SJCRH30 (cell line): ENCODE data around the gene CCHCR1. TPM values are rescaled to one million over a fixed set of nuclear protein-coding genes. Genes with fewer than 3 reads are reported as not detected.
"Not testable (repeated sequence)": the region's sequence is repeated elsewhere in the genome, so short reads cannot be mapped to it uniquely, and the experiment has no call there.

Experiments used
- DNase-seq, 2 experiments: peaks; one replicate each; pipeline ENCODE4 v3.0.0-alpha.2; 2015 to 2020
- H3K27ac ChIP-seq: fragments of 250-450 bp; sonication (Bioruptor Pico); 2 replicates; pipeline ENCODE4 v1.5.1; 2020; ENCODE audit warnings: mild to moderate bottlenecking, moderate library complexity
- H3K27me3 ChIP-seq: fragments of 250-450 bp; sonication (Bioruptor Pico); 2 replicates; pipeline ENCODE4 v1.5.1; 2020; ENCODE audit warnings: mild to moderate bottlenecking, moderate library complexity
- H3K36me3 ChIP-seq: fragments of 250-450 bp; sonication (Bioruptor Pico); 2 replicates; pipeline ENCODE4 v1.5.1; 2020; ENCODE audit warnings: mild to moderate bottlenecking, moderate library complexity
- H3K4me1 ChIP-seq: fragments of 250-450 bp; sonication (Bioruptor Pico); 2 replicates; pipeline ENCODE4 v1.5.1; 2020; ENCODE audit warnings: mild to moderate bottlenecking, moderate library complexity
- H3K4me3 ChIP-seq: fragments of 250-450 bp; sonication (Bioruptor Pico); 2 replicates; pipeline ENCODE4 v1.5.1; 2020; ENCODE audit warnings: mild to moderate bottlenecking, moderate library complexity
- H3K9me3 ChIP-seq: fragments of 250-450 bp; sonication (Bioruptor Pico); replicated peaks from 2 replicates; pipeline ENCODE4 v1.5.1; 2020; ENCODE audit warnings: mild to moderate bottlenecking, moderate library complexity
- total RNA-seq: library from RNA; depleted of rRNA; stranded (reverse); fragments of >200 nt; shearing (Covaris generic); gene quantifications from 2 replicates; pipeline ENCODE4 v1.2.3, GENCODE V29; 2014; rRNA removed

CCHCR1 gene
- 21.7 and 26.6 TPM in 2 replicates for total RNA-seq

- peaks cover 14% of the 10 kb centered on the region for H3K36me3 ChIP-seq
- peak within 1 kb of the TSS; percentile 50 for H3K27ac ChIP-seq
- H3K27me3 ChIP-seq, result no peaks in the 10 kb centered on the region
- peaks cover 2% of the 10 kb centered on the region; the same call in 1 of the 2 replicates for H3K4me1 ChIP-seq
- peak in 1 of 2 experiments; percentile 28 for DNase-seq
- no peaks in the 10 kb centered on the region for H3K9me3 ChIP-seq
- H3K4me3 ChIP-seq, result peak within 1 kb of the TSS; percentile 66
These were observed at the start of gene CCHCR1 for GRCh38 chr6:31157513-31158139. CCHCR1 (minus strand) TSS chr6:31157802; CDS start chr6:31157600, 202 bp downstream.

GRCh38 chr6:31205638-31206037 lies 48.0 kb upstream of the CCHCR1 start:
- DNase-seq, result no peak
- H3K27me3 ChIP-seq, result no peaks in the 10 kb centered on the region
- H3K27ac ChIP-seq, result no peak overlapping the region
- H3K36me3 ChIP-seq, result no peaks in the 10 kb centered on the region
- H3K4me1 ChIP-seq, result no peaks in the 10 kb centered on the region
- H3K9me3 ChIP-seq, result no peaks in the 10 kb centered on the region
- no peak overlapping the region for H3K4me3 ChIP-seq

- Histone ChIP-seq H3K27me3 (no peaks in the 10 kb centered on the region), H3K9me3 (no peaks in the 10 kb centered on the region), H3K4me1 (no peaks in the 10 kb centered on the region), H3K27ac (no peak overlapping the region), H3K36me3 (no peaks in the 10 kb centered on the region), H3K4me3 (no peak overlapping the region)
- no peak for DNase-seq
These were observed 47.1 kb upstream of the CCHCR1 start for GRCh38 chr6:31204751-31205145.

- no peak for DNase-seq
- H3K36me3 ChIP-seq, result no peaks in the 10 kb centered on the region
- no peaks in the 10 kb centered on the region for H3K4me1 ChIP-seq
- H3K27ac ChIP-seq, result no peak overlapping the region
- H3K4me3 ChIP-seq, result no peak overlapping the region
- no peaks in the 10 kb centered on the region for H3K9me3 ChIP-seq
- H3K27me3 ChIP-seq, result no peaks in the 10 kb centered on the region
These were observed 45.9 kb upstream of the CCHCR1 start for GRCh38 chr6:31203345-31203979.

- Histone ChIP-seq H3K9me3 (no peaks in the 10 kb centered on the region), H3K4me1 (no peaks in the 10 kb centered on the region), H3K27ac (no peak overlapping the region), H3K27me3 (no peaks in the 10 kb centered on the region), H3K4me3 (no peak overlapping the region), H3K36me3 (no peaks in the 10 kb centered on the region)
- no peak for DNase-seq
These were observed 44.9 kb upstream of the CCHCR1 start for GRCh38 chr6:31202259-31203166.

- not testable (repeated sequence) for H3K4me1 ChIP-seq, H3K27me3 ChIP-seq, H3K36me3 ChIP-seq, H3K9me3 ChIP-seq, H3K27ac ChIP-seq, DNase-seq, H3K4me3 ChIP-seq
These were observed 41.5 kb upstream of the CCHCR1 start for GRCh38 chr6:31199105-31199452.

GRCh38 chr6:31197559-31198305 lies 40.1 kb upstream of the CCHCR1 start:
- no peaks in the 10 kb centered on the region for H3K36me3 ChIP-seq
- peak overlapping the region; percentile 50 for H3K27ac ChIP-seq
- peak overlapping the region; percentile 60 for H3K4me3 ChIP-seq
- no peaks in the 10 kb centered on the region for H3K27me3 ChIP-seq
- DNase-seq, result peak; percentile 67 to 72
- no peaks in the 10 kb centered on the region for H3K4me1 ChIP-seq
- no peaks in the 10 kb centered on the region for H3K9me3 ChIP-seq

GRCh38 chr6:31196251-31197022 lies 38.8 kb upstream of the CCHCR1 start:
- DNase-seq, H3K36me3 ChIP-seq, H3K4me1 ChIP-seq, H3K27me3 ChIP-seq, H3K27ac ChIP-seq, H3K9me3 ChIP-seq: not testable (repeated sequence)
- H3K4me3 ChIP-seq, result peak overlapping the region; percentile 60; the same call in 1 of the 2 replicates

- not testable (repeated sequence) for H3K27ac ChIP-seq, H3K36me3 ChIP-seq, H3K27me3 ChIP-seq, DNase-seq, H3K4me1 ChIP-seq, H3K9me3 ChIP-seq, H3K4me3 ChIP-seq
These were observed 37.8 kb upstream of the CCHCR1 start for GRCh38 chr6:31195308-31195979.

GRCh38 chr6:31194061-31194834 lies 36.6 kb upstream of the CCHCR1 start:
- no peaks in the 10 kb centered on the region for H3K27me3 ChIP-seq
- no peak for DNase-seq
- H3K36me3 ChIP-seq, result no peaks in the 10 kb centered on the region
- no peak overlapping the region for H3K4me3 ChIP-seq
- no peaks in the 10 kb centered on the region for H3K9me3 ChIP-seq
- H3K27ac ChIP-seq, result no peak overlapping the region
- no peaks in the 10 kb centered on the region for H3K4me1 ChIP-seq

- Histone ChIP-seq H3K27me3 (no peaks in the 10 kb centered on the region), H3K27ac (no peak overlapping the region), H3K4me1 (no peaks in the 10 kb centered on the region), H3K9me3 (no peaks in the 10 kb centered on the region), H3K4me3 (no peak overlapping the region), H3K36me3 (no peaks in the 10 kb centered on the region)
- no peak for DNase-seq
These were observed 35.6 kb upstream of the CCHCR1 start for GRCh38 chr6:31193206-31193605.

GRCh38 chr6:31192431-31193105 lies 35.0 kb upstream of the CCHCR1 start:
- H3K27me3 ChIP-seq, H3K9me3 ChIP-seq, H3K4me3 ChIP-seq, H3K27ac ChIP-seq, H3K4me1 ChIP-seq, H3K36me3 ChIP-seq: not testable (repeated sequence)
- DNase-seq, result peak; percentile 70 to 83

GRCh38 chr6:31190488-31190887 lies 32.9 kb upstream of the CCHCR1 start:
- H3K4me1 ChIP-seq, result peaks cover 6% of the 10 kb centered on the region; the same call in 1 of the 2 replicates
- no peak for DNase-seq
- no peaks in the 10 kb centered on the region for H3K27me3 ChIP-seq
- H3K27ac ChIP-seq, result no peak overlapping the region
- H3K36me3 ChIP-seq, result no peaks in the 10 kb centered on the region
- no peak overlapping the region for H3K4me3 ChIP-seq
- H3K9me3 ChIP-seq, result no peaks in the 10 kb centered on the region
